IgD-negative memory B cell (primary cell): ENCODE results near the gene TNFRSF25. TPM values are rescaled to one million over a fixed set of nuclear protein-coding genes. Genes with fewer than 3 reads are reported as not detected.

Experiments used
- H3K27ac Mint-ChIP-seq, 3 donors: one replicate each; pipeline ENCODE4 v1.8.0; 2020 to 2022; ENCODE audit warnings: mild to moderate bottlenecking in 3 of 3, mixed read lengths in 3 of 3, moderate library complexity in 1 of 3
- H3K27me3 Mint-ChIP-seq: one replicate; pipeline ENCODE4 v1.8.0; 2021; ENCODE audit warnings: mixed read lengths
- H3K36me3 Mint-ChIP-seq: one replicate; pipeline ENCODE4 v1.8.0; 2020; ENCODE audit warnings: mild to moderate bottlenecking, mixed read lengths
- H3K4me1 Mint-ChIP-seq, 3 donors: one replicate each; pipeline ENCODE4 v1.8.0; 2020 to 2022; ENCODE audit warnings: mixed read lengths in 3 of 3, mild to moderate bottlenecking in 1 of 3
- H3K4me3 Mint-ChIP-seq, 4 donors: one replicate each; pipeline ENCODE4 v1.8.0; 2020 to 2022; ENCODE audit warnings: mild to moderate bottlenecking in 4 of 4, mixed read lengths in 4 of 4, moderate library complexity in 3 of 4
- H3K9me3 Mint-ChIP-seq, 3 donors: one replicate each; pipeline ENCODE4 v1.8.0; 2020 to 2021; ENCODE audit warnings: mixed read lengths in 3 of 3, mild to moderate bottlenecking in 1 of 3
- polyA plus RNA-seq: library from polyadenylated mRNA; unstranded; fragments of 300-500 nt; fragmentation: Illumina TruSeq; gene quantifications from one replicate; pipeline ENCODE4 v1.2.3, GENCODE V29; 2021

TNFRSF25 gene
- polyA plus RNA-seq, 1 donor from 2014 or later = 2.3 TPM

- Mint-ChIP-seq H3K36me3 (no peaks in the 10 kb centered on the region), H3K4me3 (no peak overlapping the region), H3K4me1 (no peaks in the 10 kb centered on the region), H3K27ac (no peak overlapping the region), H3K9me3 (no peaks in the 10 kb centered on the region), H3K27me3 (peaks cover 2% of the 10 kb centered on the region)
These were observed 6.0 kb upstream of the TNFRSF25 start for GRCh38 chr1:6471970-6472368.

GRCh38 chr1:6471086-6471969 lies 5.4 kb upstream of the TNFRSF25 start:
- no peak overlapping the region for H3K4me3 Mint-ChIP-seq

GRCh38 chr1:6470132-6471085 lies 4.4 kb upstream of the TNFRSF25 start:
- Mint-ChIP-seq H3K4me3 (no peak overlapping the region), H3K36me3 (no peaks in the 10 kb centered on the region), H3K27me3 (peaks cover 2% of the 10 kb centered on the region), H3K27ac (no peak overlapping the region), H3K9me3 (no peaks in the 10 kb centered on the region), H3K4me1 (no peaks in the 10 kb centered on the region)

More at GRCh38 chr1:6471086-6471969, 5.4 kb upstream of the TNFRSF25 start:
- H3K27ac Mint-ChIP-seq = no peak overlapping the region
- H3K4me1 Mint-ChIP-seq = no peaks in the 10 kb centered on the region
- H3K36me3 Mint-ChIP-seq = no peaks in the 10 kb centered on the region
- H3K27me3 Mint-ChIP-seq = peaks cover 2% of the 10 kb centered on the region
- H3K9me3 Mint-ChIP-seq = no peaks in the 10 kb centered on the region

GRCh38 chr1:6468729-6469461 lies 2.9 kb upstream of the TNFRSF25 start:
- peaks cover 6% of the 10 kb centered on the region for H3K27me3 Mint-ChIP-seq
- H3K9me3 Mint-ChIP-seq = no peaks in the 10 kb centered on the region
- H3K36me3 Mint-ChIP-seq = no peaks in the 10 kb centered on the region
- no peaks in the 10 kb centered on the region for H3K4me1 Mint-ChIP-seq
- no peak overlapping the region for H3K27ac Mint-ChIP-seq
- H3K4me3 Mint-ChIP-seq = no peak overlapping the region

GRCh38 chr1:6467744-6468688 lies 2.0 kb upstream of the TNFRSF25 start:
- Mint-ChIP-seq H3K9me3 (no peaks in the 10 kb centered on the region), H3K36me3 (no peaks in the 10 kb centered on the region), H3K4me3 (peak overlapping the region in 1 of 4 donors; percentile 75), H3K4me1 (peaks cover 0 to 1% (median 0%) of the 10 kb centered on the region in 3 donors), H3K27me3 (peaks cover 7% of the 10 kb centered on the region), H3K27ac (no peak overlapping the region)

GRCh38 chr1:6467224-6467623 lies 1.3 kb upstream of the TNFRSF25 start:
- H3K9me3 Mint-ChIP-seq = no peaks in the 10 kb centered on the region
- peaks cover 3% of the 10 kb centered on the region for H3K36me3 Mint-ChIP-seq
- no peak overlapping the region for H3K4me3 Mint-ChIP-seq
- no peak overlapping the region for H3K27ac Mint-ChIP-seq
- H3K27me3 Mint-ChIP-seq = peaks cover 10% of the 10 kb centered on the region
- peaks cover 1 to 3% (median 2%) of the 10 kb centered on the region in 3 donors for H3K4me1 Mint-ChIP-seq

GRCh38 chr1:6466751-6467150 lies 778 bp upstream of the TNFRSF25 start:
- no peaks in the 10 kb centered on the region for H3K9me3 Mint-ChIP-seq

GRCh38 chr1:6465461-6466005 lies 440 bp downstream of the TNFRSF25 start:
- H3K27ac Mint-ChIP-seq = no peak overlapping the region

More at GRCh38 chr1:6466751-6467150, 778 bp upstream of the TNFRSF25 start:
- peaks cover 11% of the 10 kb centered on the region for H3K27me3 Mint-ChIP-seq
- H3K4me1 Mint-ChIP-seq = peaks cover 2 to 4% (median 3%) of the 10 kb centered on the region in 3 donors
- peak overlapping the region in 1 of 4 donors; percentile 54 for H3K4me3 Mint-ChIP-seq
- H3K27ac Mint-ChIP-seq = no peak overlapping the region
- peaks cover 3% of the 10 kb centered on the region for H3K36me3 Mint-ChIP-seq

GRCh38 chr1:6464915-6465314 lies 1.1 kb downstream of the TNFRSF25 start:
- Mint-ChIP-seq H3K36me3 (peaks cover 3% of the 10 kb centered on the region), H3K9me3 (no peaks in the 10 kb centered on the region), H3K4me3 (peak overlapping the region in 1 of 4 donors; percentile 65), H3K4me1 (peaks cover 8 to 13% (median 9%) of the 10 kb centered on the region in 3 donors), H3K27ac (peak overlapping the region in 1 of 3 donors; percentile 67), H3K27me3 (peaks cover 21% of the 10 kb centered on the region)

More at GRCh38 chr1:6465461-6466005, 440 bp downstream of the TNFRSF25 start:
- peak overlapping the region in 3 of 4 donors; percentile 58 to 84 (median 65) for H3K4me3 Mint-ChIP-seq
- H3K4me1 Mint-ChIP-seq = peaks cover 3 to 6% (median 5%) of the 10 kb centered on the region in 3 donors
- H3K36me3 Mint-ChIP-seq = peaks cover 3% of the 10 kb centered on the region
- H3K27me3 Mint-ChIP-seq = peaks cover 18% of the 10 kb centered on the region
- H3K9me3 Mint-ChIP-seq = no peaks in the 10 kb centered on the region

GRCh38 chr1:6464514-6464836 lies 1.5 kb downstream of the TNFRSF25 start:
- no peaks in the 10 kb centered on the region for H3K9me3 Mint-ChIP-seq
- peaks cover 23% of the 10 kb centered on the region for H3K27me3 Mint-ChIP-seq
- peak overlapping the region in 1 of 4 donors; percentile 55 for H3K4me3 Mint-ChIP-seq

GRCh38 chr1:6463120-6463412 lies 2.9 kb downstream of the TNFRSF25 start:
- Mint-ChIP-seq H3K4me1 (peaks cover 8 to 13% (median 9%) of the 10 kb centered on the region in 3 donors), H3K9me3 (no peaks in the 10 kb centered on the region), H3K36me3 (peaks cover 3% of the 10 kb centered on the region), H3K27me3 (peaks cover 24% of the 10 kb centered on the region), H3K27ac (no peak overlapping the region), H3K4me3 (no peak overlapping the region)

More at GRCh38 chr1:6464514-6464836, 1.5 kb downstream of the TNFRSF25 start:
- H3K27ac Mint-ChIP-seq = peak overlapping the region in 1 of 3 donors; percentile 67
- peaks cover 8 to 13% (median 9%) of the 10 kb centered on the region in 3 donors for H3K4me1 Mint-ChIP-seq
- peaks cover 3% of the 10 kb centered on the region for H3K36me3 Mint-ChIP-seq

- H3K27ac Mint-ChIP-seq = peak overlapping the region in 1 of 3 donors; percentile 89
- H3K27me3 Mint-ChIP-seq = peaks cover 24% of the 10 kb centered on the region
- no peaks in the 10 kb centered on the region for H3K9me3 Mint-ChIP-seq
- H3K36me3 Mint-ChIP-seq = peaks cover 3% of the 10 kb centered on the region
- peak overlapping the region in 3 of 4 donors; percentile 55 to 74 (median 63) for H3K4me3 Mint-ChIP-seq
- H3K4me1 Mint-ChIP-seq = peaks cover 8 to 13% (median 9%) of the 10 kb centered on the region in 3 donors
These were observed 3.4 kb downstream of the TNFRSF25 start for GRCh38 chr1:6462412-6463119.
